ENCODE measurements around the gene NAGLU.

DNA sequence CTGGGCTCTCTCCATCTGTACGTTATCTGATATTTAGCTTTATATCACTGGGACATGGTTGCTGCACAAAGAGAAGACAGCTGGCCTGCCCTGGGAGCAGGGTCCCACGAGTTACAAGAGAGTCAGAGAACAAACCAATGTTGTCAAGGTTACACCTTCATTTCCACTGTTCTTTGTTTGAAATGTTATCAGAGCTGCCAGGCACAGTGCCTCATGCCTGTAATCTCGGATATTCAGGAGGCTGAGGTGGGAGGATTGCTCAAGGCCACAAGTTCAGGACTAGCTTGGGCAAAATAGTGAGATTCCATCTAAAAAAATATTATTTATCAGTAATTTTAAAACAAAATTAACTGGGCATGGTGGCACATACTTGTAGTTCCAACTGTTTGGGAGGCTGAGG is 42.7 kb upstream of the NAGLU start:
- TF ChIP-seq, protein P1, sequence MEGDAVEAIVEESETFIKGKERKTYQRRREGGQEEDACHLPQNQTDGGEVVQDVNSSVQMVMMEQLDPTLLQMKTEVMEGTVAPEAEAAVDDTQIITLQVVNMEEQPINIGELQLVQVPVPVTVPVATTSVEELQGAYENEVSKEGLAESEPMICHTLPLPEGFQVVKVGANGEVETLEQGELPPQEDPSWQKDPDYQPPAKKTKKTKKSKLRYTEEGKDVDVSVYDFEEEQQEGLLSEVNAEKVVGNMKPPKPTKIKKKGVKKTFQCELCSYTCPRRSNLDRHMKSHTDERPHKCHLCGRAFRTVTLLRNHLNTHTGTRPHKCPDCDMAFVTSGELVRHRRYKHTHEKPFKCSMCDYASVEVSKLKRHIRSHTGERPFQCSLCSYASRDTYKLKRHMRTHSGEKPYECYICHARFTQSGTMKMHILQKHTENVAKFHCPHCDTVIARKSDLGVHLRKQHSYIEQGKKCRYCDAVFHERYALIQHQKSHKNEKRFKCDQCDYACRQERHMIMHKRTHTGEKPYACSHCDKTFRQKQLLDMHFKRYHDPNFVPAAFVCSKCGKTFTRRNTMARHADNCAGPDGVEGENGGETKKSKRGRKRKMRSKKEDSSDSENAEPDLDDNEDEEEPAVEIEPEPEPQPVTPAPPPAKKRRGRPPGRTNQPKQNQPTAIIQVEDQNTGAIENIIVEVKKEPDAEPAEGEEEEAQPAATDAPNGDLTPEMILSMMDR (conservative IDR thresholded peaks at IDR 0.05 in 1 of 2, IDR thresholded peaks at IDR 0.05 in 1 of 2; ENCODE audit: extremely low read depth in 1 of 2, insufficient read depth in 1 of 2, low read depth in 1 of 2, low read length in 2 of 2) = no peak
- no peak for TF ChIP-seq EZH2 (IDR thresholded peaks at IDR 0.05; ENCODE audit: borderline replicate concordance, low read length)

Measured in mammary epithelial cell (primary cell).